GM12878 (cell line): ENCODE results near the gene DDX5. TPM values are rescaled to one million over a fixed set of nuclear protein-coding genes. Genes with fewer than 3 reads are reported as not detected.
A peak's percentile ranks its signal among the peaks of the same experiment; 100 is the strongest.

Experiments used
- BACH1 ChIP-seq: fragments of 450-650 bp; IDR thresholded peaks from 2 replicates; pipeline ENCODE4 v1.6.1; 2017; ENCODE audit warnings: mild to moderate bottlenecking, borderline replicate concordance
- CBFB ChIP-seq: IDR thresholded peaks from 2 replicates; pipeline ENCODE4 v1.6.1; 2016; ENCODE audit warnings: antibody characterized with exemption, low read depth
- CHD4 ChIP-seq: fragments of 200-600 bp; sonication (generic); IDR thresholded peaks from 2 replicates; pipeline ENCODE4 v1.6.1; 2016; ENCODE audit warnings: mild to moderate bottlenecking
- E4F1 ChIP-seq: fragments of 450-650 bp; IDR thresholded peaks from 2 replicates; pipeline ENCODE4 v1.6.1; 2018; ENCODE audit warnings: borderline replicate concordance, mild to moderate bottlenecking; ENCODE audit not compliant: partially characterized antibody
- FOXK2 ChIP-seq: fragments of 450-650 bp; IDR thresholded peaks from 2 replicates; pipeline ENCODE4 v1.6.1; 2017; ENCODE audit warnings: mild to moderate bottlenecking, moderate library complexity
- HSF1 ChIP-seq: fragments of 150-350 bp; IDR thresholded peaks from 2 replicates; pipeline ENCODE4 v1.6.1; 2014; ENCODE audit warnings: mild to moderate bottlenecking, low read depth, low read length
- IKZF2 ChIP-seq, 2 experiments: fragments of 450-650 bp; IDR thresholded peaks; 2 replicates each; pipeline ENCODE4 v1.6.1; 2017; ENCODE audit warnings: mild to moderate bottlenecking in 2 of 2, moderate library complexity in 2 of 2
- KLF5 ChIP-seq: fragments of 450-650 bp; IDR thresholded peaks from 2 replicates; pipeline ENCODE4 v1.6.1; 2014; ENCODE audit warnings: mild to moderate bottlenecking; ENCODE audit not compliant: partially characterized antibody
- NR2C1 ChIP-seq: fragments of 450-650 bp; IDR thresholded peaks from 2 replicates; pipeline ENCODE4 v1.6.1; 2017; ENCODE audit warnings: antibody characterized with exemption, mild to moderate bottlenecking, moderate library complexity
- NR2F1 ChIP-seq: fragments of 450-650 bp; conservative IDR thresholded peaks from 2 replicates; pipeline ENCODE4 v1.6.1; 2017; ENCODE audit warnings: mild to moderate bottlenecking
- PBX3 ChIP-seq: IDR thresholded peaks from 2 replicates; pipeline ENCODE4 v1.6.1; 2011; ENCODE audit warnings: mild to moderate bottlenecking, low read depth, low read length, moderate library complexity; ENCODE audit not compliant: insufficient replicate concordance
- POLR2AphosphoS5 ChIP-seq: IDR thresholded peaks from 2 replicates; pipeline ENCODE4 v1.6.1; 2011; ENCODE audit warnings: mild to moderate bottlenecking, low read length, inconsistent platforms
- RAD21 ChIP-seq: IDR thresholded peaks from 2 replicates; pipeline ENCODE4 v1.6.1; 2011; ENCODE audit warnings: mild to moderate bottlenecking, low read depth, low read length, moderate library complexity; ENCODE audit not compliant: insufficient read depth
- RAD51 ChIP-seq: fragments of 450-650 bp; IDR thresholded peaks from 2 replicates; pipeline ENCODE4 v1.6.1; 2016; ENCODE audit warnings: moderate library complexity, mild to moderate bottlenecking, inconsistent platforms
- SP1 ChIP-seq: IDR thresholded peaks from one replicate; pipeline ENCODE4 v1.6.1; 2011; ENCODE audit warnings: low read depth, low read length
- TCF3 ChIP-seq: IDR thresholded peaks from 2 replicates; pipeline ENCODE4 v1.6.1; 2012; ENCODE audit warnings: low read depth, mild to moderate bottlenecking, low read length, borderline replicate concordance; ENCODE audit not compliant: insufficient read depth
- TCF7 ChIP-seq: IDR thresholded peaks from 2 replicates; pipeline ENCODE4 v1.6.1; 2014; ENCODE audit warnings: antibody characterized with exemption, borderline replicate concordance
- ZNF622 ChIP-seq: fragments of 450-650 bp; IDR thresholded peaks from 2 replicates; pipeline ENCODE4 v1.6.1; 2017; ENCODE audit warnings: mild to moderate bottlenecking, inconsistent platforms
- polyA plus RNA-seq, 11 experiments: library from polyadenylated mRNA; depleted of rRNA in 4 of 11; unstranded in 6 of 11; stranded (reverse) in 5 of 11; fragments of >200 nt; fragmentation: Nextera tagmentation in 4 of 11; fragmentation: Illumina TruSeq in 1 of 11; extraction: Ambion mirVana in 4 of 11; extraction: Trizol in 1 of 11; gene quantifications; 1 replicate in 1 of 11; 2 replicates in 10 of 11; pipeline versions ENCODE4 v1.2.1 to v1.2.3, GENCODE V29; 2011 to 2016; ENCODE audit warnings: inconsistent platforms in 2 of 11, missing spikeins in 2 of 11, low read depth in 1 of 11
- total RNA-seq, 4 experiments: library from RNA; depleted of rRNA in 3 of 4; stranded (reverse); fragments of >200 nt in 3 of 4; fragmentation: Illumina TruSeq in 1 of 4; extraction: Trizol in 1 of 4; gene quantifications; 2 replicates each; pipeline versions ENCODE4 v1.2.1 to v1.2.3, GENCODE V29; 2013 to 2021
- TF ChIP-seq, protein P1 (sequence below): fragments of 450-650 bp; IDR thresholded peaks from 2 replicates; pipeline ENCODE4 v1.6.1; 2017; ENCODE audit warnings: antibody characterized with exemption, mild to moderate bottlenecking, moderate library complexity
- TF ChIP-seq, protein P2 (sequence below): IDR thresholded peaks from 2 replicates; pipeline ENCODE4 v1.6.1; 2012; ENCODE audit warnings: low read depth, low read length, improper control_type of control experiment

Gene DDX5
- total and polyA plus RNA-seq, 10 of the 15 experiments (the other 5 are each of a cell fraction or from before 2014, with no cell fraction given) = 257 to 1,423 (median 719) TPM

DNA sequence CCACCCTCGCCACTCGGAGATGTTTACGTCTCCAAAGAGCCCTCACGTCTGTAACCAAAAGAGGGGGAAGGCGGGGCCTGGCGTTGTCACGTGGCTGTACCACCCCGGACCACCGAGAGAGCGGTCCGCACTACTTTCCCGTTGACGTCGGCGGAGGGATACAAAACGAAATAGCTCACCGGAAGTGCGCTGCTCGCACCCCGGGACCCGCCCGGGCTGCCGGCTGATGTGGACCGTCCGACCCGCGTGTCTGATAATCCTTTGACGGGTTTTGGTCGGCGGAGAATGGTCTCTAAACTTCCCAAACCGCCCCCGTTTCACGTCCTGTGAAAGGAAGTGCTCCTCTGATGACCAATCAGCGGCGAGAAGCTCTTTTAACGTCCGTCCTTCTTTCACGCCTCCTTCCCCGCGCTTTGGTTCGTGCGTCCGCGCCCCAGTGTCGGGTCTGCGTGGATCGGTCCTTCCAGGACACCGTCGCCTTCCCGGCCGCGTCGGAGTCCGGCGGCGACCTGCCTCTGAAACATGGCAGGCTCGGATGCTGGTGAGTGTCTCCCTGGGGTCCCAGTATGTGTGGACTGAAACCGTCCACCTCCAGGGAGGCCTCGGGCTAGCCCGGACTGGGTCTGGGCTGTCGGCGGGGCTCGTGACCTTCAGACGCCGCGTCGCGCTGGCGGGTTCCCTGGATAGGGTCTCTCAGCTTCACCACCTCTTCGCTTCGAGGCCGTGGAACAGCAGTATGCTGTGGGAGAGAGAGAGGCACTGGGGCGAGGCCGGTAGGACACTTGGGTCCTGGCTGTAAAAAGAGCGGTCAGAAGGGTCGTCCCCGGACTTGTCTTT lies 705 bp upstream of the DDX5 start, which contains the start of gene CEP95 (continued):
- TF ChIP-seq HSF1 = no peak
- TF ChIP-seq POLR2AphosphoS5 = peak; percentile 50
- TF ChIP-seq CHD4 = no peak
- peak; percentile 75 for TF ChIP-seq SP1
- 0 out of 2 replicates have a peak, but pooled peaks have one; percentile 45 for TF ChIP-seq TCF7
- 0 out of 2 replicates have a peak, but pooled peaks have one; percentile 60 for TF ChIP-seq TCF3
- TF ChIP-seq IKZF2 (IDR thresholded peaks at IDR 0.05) = peak; percentile 51 to 78; a peak in 2 of 4 replicates
- peak; percentile 86 for TF ChIP-seq PBX3
- peak; percentile 14; the same call in 1 of the 2 replicates for TF ChIP-seq BACH1
- peak; percentile 71; the same call in 1 of the 2 replicates for TF ChIP-seq CBFB
- peak; percentile 80; the same call in 1 of the 2 replicates for TF ChIP-seq FOXK2
- TF ChIP-seq NR2F1 = peak; percentile 52; the same call in 1 of the 2 replicates
- TF ChIP-seq, protein P1, sequence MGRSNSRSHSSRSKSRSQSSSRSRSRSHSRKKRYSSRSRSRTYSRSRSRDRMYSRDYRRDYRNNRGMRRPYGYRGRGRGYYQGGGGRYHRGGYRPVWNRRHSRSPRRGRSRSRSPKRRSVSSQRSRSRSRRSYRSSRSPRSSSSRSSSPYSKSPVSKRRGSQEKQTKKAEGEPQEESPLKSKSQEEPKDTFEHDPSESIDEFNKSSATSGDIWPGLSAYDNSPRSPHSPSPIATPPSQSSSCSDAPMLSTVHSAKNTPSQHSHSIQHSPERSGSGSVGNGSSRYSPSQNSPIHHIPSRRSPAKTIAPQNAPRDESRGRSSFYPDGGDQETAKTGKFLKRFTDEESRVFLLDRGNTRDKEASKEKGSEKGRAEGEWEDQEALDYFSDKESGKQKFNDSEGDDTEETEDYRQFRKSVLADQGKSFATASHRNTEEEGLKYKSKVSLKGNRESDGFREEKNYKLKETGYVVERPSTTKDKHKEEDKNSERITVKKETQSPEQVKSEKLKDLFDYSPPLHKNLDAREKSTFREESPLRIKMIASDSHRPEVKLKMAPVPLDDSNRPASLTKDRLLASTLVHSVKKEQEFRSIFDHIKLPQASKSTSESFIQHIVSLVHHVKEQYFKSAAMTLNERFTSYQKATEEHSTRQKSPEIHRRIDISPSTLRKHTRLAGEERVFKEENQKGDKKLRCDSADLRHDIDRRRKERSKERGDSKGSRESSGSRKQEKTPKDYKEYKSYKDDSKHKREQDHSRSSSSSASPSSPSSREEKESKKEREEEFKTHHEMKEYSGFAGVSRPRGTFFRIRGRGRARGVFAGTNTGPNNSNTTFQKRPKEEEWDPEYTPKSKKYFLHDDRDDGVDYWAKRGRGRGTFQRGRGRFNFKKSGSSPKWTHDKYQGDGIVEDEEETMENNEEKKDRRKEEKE = no peak
- peak; percentile 91 for TF ChIP-seq RAD51
- peak; percentile 81 for TF ChIP-seq E4F1
- no peak for TF ChIP-seq RAD21
- no peak; the same call in 1 of the 2 replicates for TF ChIP-seq NR2C1
- TF ChIP-seq, protein P2, sequence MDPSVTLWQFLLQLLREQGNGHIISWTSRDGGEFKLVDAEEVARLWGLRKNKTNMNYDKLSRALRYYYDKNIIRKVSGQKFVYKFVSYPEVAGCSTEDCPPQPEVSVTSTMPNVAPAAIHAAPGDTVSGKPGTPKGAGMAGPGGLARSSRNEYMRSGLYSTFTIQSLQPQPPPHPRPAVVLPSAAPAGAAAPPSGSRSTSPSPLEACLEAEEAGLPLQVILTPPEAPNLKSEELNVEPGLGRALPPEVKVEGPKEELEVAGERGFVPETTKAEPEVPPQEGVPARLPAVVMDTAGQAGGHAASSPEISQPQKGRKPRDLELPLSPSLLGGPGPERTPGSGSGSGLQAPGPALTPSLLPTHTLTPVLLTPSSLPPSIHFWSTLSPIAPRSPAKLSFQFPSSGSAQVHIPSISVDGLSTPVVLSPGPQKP = peak; percentile 98
- TF ChIP-seq ZNF622 = no peak
- peak; percentile 61 for TF ChIP-seq KLF5
